HCT116 (cell line): ENCODE data around the gene ZMYM4.

Experiments
- EZH2phosphoT487 ChIP-seq: fragments of 200-600 bp; IDR thresholded peaks from 2 replicates; pipeline ENCODE4 v1.6.1; 2018; ENCODE audit warnings: antibody characterized with exemption, borderline replicate concordance
- FOSL1 ChIP-seq: IDR thresholded peaks from 2 replicates; pipeline ENCODE4 v1.6.1; 2012; ENCODE audit warnings: low read depth
- POLR2A ChIP-seq: IDR thresholded peaks from 2 replicates; pipeline ENCODE4 v1.7.0; 2011; ENCODE audit warnings: borderline replicate concordance; ENCODE audit not compliant: insufficient read depth, insufficient read length; ENCODE audit errors: extremely low read depth
- RAD21 ChIP-seq: IDR thresholded peaks from 2 replicates; pipeline ENCODE4 v1.6.1; 2012; ENCODE audit warnings: low read depth, mild to moderate bottlenecking
- SP1 ChIP-seq: IDR thresholded peaks from 2 replicates; pipeline ENCODE4 v1.6.1; 2012; ENCODE audit warnings: low read depth
- ZFX ChIP-seq: fragments of 450-650 bp; IDR thresholded peaks from 2 replicates; pipeline ENCODE4 v1.6.1; 2017
- ZNF274 ChIP-seq: fragments of 200-500 bp; sonication (Bioruptor generic); IDR thresholded peaks from 2 replicates; pipeline ENCODE4 v1.6.1; 2014; ENCODE audit warnings: mild to moderate bottlenecking, low read depth, low read length, inconsistent platforms
- TF ChIP-seq, protein P1 (sequence below): IDR thresholded peaks from 2 replicates; pipeline ENCODE4 v1.6.1; 2012; ENCODE audit warnings: low read depth
- TF ChIP-seq, protein P2 (sequence below), 3 experiments: fragments of 200-600 bp in 1 of 3; sonication (generic) in 1 of 3; IDR thresholded peaks in 2 of 3; conservative IDR thresholded peaks in 1 of 3; 2 replicates each; pipeline ENCODE4 v1.5.1; 2012 to 2017; ENCODE audit warnings: low read depth in 2 of 3, low read length in 2 of 3, antibody characterized with exemption in 1 of 3, borderline replicate concordance in 1 of 3, control low read depth in 1 of 3, mild to moderate bottlenecking in 1 of 3, mixed read lengths in 1 of 3, mixed run types in 1 of 3, moderate library complexity in 1 of 3; ENCODE audit not compliant: insufficient read depth in 1 of 3

DNA sequence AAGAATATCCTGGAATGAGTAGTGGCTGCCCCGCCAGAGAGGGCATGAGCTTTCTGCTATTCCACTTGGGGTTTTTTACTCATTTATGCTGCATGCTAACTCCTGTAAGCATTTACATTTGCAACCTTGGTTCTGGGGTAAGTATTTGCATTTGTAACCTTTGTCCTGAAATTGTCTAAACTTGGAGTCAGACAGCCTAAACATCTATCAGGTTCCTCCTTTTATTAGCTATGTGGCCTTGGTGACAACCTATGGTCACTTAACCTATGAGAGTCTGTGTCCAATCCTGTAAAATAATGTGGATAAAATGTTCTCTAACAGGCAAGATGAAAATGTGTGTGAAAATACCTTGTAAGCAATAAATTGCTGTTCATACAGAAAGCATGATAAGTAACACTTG lies 8.9 kb upstream of the ZMYM4 start:
- TF ChIP-seq FOSL1 (no peak), ZNF274 (no peak), POLR2A (no peak), RAD21 (no peak), EZH2phosphoT487 (no peak), ZFX (no peak), SP1 (no peak)
- TF ChIP-seq, protein P1, sequence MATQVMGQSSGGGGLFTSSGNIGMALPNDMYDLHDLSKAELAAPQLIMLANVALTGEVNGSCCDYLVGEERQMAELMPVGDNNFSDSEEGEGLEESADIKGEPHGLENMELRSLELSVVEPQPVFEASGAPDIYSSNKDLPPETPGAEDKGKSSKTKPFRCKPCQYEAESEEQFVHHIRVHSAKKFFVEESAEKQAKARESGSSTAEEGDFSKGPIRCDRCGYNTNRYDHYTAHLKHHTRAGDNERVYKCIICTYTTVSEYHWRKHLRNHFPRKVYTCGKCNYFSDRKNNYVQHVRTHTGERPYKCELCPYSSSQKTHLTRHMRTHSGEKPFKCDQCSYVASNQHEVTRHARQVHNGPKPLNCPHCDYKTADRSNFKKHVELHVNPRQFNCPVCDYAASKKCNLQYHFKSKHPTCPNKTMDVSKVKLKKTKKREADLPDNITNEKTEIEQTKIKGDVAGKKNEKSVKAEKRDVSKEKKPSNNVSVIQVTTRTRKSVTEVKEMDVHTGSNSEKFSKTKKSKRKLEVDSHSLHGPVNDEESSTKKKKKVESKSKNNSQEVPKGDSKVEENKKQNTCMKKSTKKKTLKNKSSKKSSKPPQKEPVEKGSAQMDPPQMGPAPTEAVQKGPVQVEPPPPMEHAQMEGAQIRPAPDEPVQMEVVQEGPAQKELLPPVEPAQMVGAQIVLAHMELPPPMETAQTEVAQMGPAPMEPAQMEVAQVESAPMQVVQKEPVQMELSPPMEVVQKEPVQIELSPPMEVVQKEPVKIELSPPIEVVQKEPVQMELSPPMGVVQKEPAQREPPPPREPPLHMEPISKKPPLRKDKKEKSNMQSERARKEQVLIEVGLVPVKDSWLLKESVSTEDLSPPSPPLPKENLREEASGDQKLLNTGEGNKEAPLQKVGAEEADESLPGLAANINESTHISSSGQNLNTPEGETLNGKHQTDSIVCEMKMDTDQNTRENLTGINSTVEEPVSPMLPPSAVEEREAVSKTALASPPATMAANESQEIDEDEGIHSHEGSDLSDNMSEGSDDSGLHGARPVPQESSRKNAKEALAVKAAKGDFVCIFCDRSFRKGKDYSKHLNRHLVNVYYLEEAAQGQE, result no peak
- TF ChIP-seq, protein P2, sequence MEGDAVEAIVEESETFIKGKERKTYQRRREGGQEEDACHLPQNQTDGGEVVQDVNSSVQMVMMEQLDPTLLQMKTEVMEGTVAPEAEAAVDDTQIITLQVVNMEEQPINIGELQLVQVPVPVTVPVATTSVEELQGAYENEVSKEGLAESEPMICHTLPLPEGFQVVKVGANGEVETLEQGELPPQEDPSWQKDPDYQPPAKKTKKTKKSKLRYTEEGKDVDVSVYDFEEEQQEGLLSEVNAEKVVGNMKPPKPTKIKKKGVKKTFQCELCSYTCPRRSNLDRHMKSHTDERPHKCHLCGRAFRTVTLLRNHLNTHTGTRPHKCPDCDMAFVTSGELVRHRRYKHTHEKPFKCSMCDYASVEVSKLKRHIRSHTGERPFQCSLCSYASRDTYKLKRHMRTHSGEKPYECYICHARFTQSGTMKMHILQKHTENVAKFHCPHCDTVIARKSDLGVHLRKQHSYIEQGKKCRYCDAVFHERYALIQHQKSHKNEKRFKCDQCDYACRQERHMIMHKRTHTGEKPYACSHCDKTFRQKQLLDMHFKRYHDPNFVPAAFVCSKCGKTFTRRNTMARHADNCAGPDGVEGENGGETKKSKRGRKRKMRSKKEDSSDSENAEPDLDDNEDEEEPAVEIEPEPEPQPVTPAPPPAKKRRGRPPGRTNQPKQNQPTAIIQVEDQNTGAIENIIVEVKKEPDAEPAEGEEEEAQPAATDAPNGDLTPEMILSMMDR (IDR thresholded peaks at IDR 0.05 in 2 of 3, conservative IDR thresholded peaks at IDR 0.05 in 1 of 3; ENCODE audit: borderline replicate concordance in 1 of 3, insufficient read depth in 1 of 3, low read depth in 2 of 3, low read length in 2 of 3), result no peak
